ENCODE results near the gene FAM227A.
A peak's percentile ranks its signal among the peaks of the same experiment; 100 is the strongest.
"Not testable (repeated sequence)": the region's sequence is repeated elsewhere in the genome, so short reads cannot be mapped to it uniquely, and the experiment has no call there.

FAM227A gene

DNA sequence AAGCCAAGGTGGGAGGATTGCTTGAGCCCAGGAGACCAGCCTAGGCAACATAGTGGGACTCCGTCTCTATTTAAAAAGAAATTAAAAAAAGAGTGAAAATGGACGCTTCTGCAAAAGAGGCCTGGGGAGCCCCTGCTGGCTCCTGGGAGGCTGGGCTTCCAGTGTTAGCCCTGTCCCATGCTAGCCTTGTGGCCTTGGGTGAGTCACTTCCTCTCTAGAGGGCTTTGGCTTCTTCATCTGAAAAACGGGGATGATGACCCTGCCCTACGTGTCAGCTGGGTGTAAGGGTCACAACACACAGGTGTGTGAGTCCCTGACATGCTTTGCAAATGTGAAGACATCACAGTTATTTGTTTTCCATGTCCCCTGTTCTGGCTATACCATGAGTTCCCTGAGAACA, 32.8 kb downstream of the FAM227A start:
- peak; percentile 72 for DNase-seq (ENCODE audit: low read depth)
- H3K4me3 ChIP-seq (ENCODE audit: low read depth, low read length): no peak overlapping the region
- TF ChIP-seq CTCF (IDR thresholded peaks at IDR 0.05; ENCODE audit: low read depth, low read length) (no peak), POLR2A (IDR thresholded peaks at IDR 0.05; ENCODE audit: extremely low read depth, insufficient read length) (no peak), MYC (IDR thresholded peaks at IDR 0.05; ENCODE audit: low read depth, low read length) (no peak)

- DNase-seq (ENCODE audit: low read depth): no peak
- no peak overlapping the region for H3K4me3 ChIP-seq (ENCODE audit: low read depth, low read length)
- TF ChIP-seq POLR2A (IDR thresholded peaks at IDR 0.05; ENCODE audit: extremely low read depth, insufficient read length): no peak
- TF ChIP-seq MYC (IDR thresholded peaks at IDR 0.05; ENCODE audit: low read depth, low read length): no peak
- TF ChIP-seq CTCF (IDR thresholded peaks at IDR 0.05; ENCODE audit: low read depth, low read length): no peak
- TF ChIP-seq, protein P1, sequence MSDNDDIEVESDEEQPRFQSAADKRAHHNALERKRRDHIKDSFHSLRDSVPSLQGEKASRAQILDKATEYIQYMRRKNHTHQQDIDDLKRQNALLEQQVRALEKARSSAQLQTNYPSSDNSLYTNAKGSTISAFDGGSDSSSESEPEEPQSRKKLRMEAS (IDR thresholded peaks at IDR 0.05; ENCODE audit: low read depth, low read length): no peak
Observed at GRCh38 chr22:38618682-38619081, 37.5 kb downstream of the FAM227A start.

GRCh38 chr22:38618258-38618657, 37.9 kb downstream of the FAM227A start:
- TF ChIP-seq, protein P1 (IDR thresholded peaks at IDR 0.05; ENCODE audit: low read depth, low read length): no peak
- no peak for TF ChIP-seq POLR2A (IDR thresholded peaks at IDR 0.05; ENCODE audit: extremely low read depth, insufficient read length)
- TF ChIP-seq CTCF (IDR thresholded peaks at IDR 0.05; ENCODE audit: low read depth, low read length): no peak
- TF ChIP-seq MYC (IDR thresholded peaks at IDR 0.05; ENCODE audit: low read depth, low read length): no peak
- DNase-seq (ENCODE audit: low read depth): no peak
- no peak overlapping the region for H3K4me3 ChIP-seq (ENCODE audit: low read depth, low read length)

DNA sequence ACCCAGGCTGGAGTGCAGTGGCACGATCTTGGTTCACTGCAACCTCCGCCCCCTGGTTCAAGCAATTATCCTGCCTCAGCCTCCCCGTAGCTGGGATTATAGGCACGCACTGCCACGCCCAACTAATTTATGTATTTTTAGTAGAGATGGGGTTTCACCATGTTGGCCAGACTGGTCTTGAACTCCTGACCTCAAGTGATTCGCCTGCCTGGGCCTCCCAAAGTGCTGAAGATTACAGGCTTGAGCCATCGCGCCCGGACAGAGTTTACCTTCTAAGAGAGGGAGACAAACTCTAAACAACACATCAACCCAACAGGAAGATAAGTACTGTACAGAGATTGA, 41.2 kb downstream of the FAM227A start:
- DNase-seq (ENCODE audit: low read depth): not testable (repeated sequence)

GRCh38 chr22:38614332-38615063, 41.7 kb downstream of the FAM227A start:
- H3K4me3 ChIP-seq (ENCODE audit: low read depth, low read length): no peak overlapping the region
- TF ChIP-seq, protein P1 (IDR thresholded peaks at IDR 0.05; ENCODE audit: low read depth, low read length): no peak
- TF ChIP-seq MYC (IDR thresholded peaks at IDR 0.05; ENCODE audit: low read depth, low read length) (no peak), CTCF (IDR thresholded peaks at IDR 0.05; ENCODE audit: low read depth, low read length) (no peak), POLR2A (IDR thresholded peaks at IDR 0.05; ENCODE audit: extremely low read depth, insufficient read length) (no peak)
- no peak for DNase-seq (ENCODE audit: low read depth)

More for the DNA sequence above, 41.2 kb downstream of the FAM227A start:
- not testable (repeated sequence) for H3K4me3 ChIP-seq (ENCODE audit: low read depth, low read length)

GRCh38 chr22:38613588-38613987, 42.6 kb downstream of the FAM227A start:
- no peak for DNase-seq (ENCODE audit: low read depth)
- H3K4me3 ChIP-seq (ENCODE audit: low read depth, low read length): no peak overlapping the region
- TF ChIP-seq, protein P1 (IDR thresholded peaks at IDR 0.05; ENCODE audit: low read depth, low read length): no peak
- TF ChIP-seq POLR2A (IDR thresholded peaks at IDR 0.05; ENCODE audit: extremely low read depth, insufficient read length): no peak
- no peak for TF ChIP-seq MYC (IDR thresholded peaks at IDR 0.05; ENCODE audit: low read depth, low read length)
